SK-N-SH treated with all-trans-retinoic acid at 6 μM for 48 hours (cell line): ENCODE data around the gene TDO2.

Experiments used
- ATAC-seq: fragments of 200-7000 bp; cut with Tn5 transposase; 3 replicates; pipeline ENCODE4 v1.9.1; 2020; ENCODE audit warnings: mild to moderate bottlenecking, moderate library complexity
- ARNTL ChIP-seq: fragments of 450-650 bp; formaldehyde crosslinking; IDR thresholded peaks from 2 replicates; pipeline ENCODE4 v1.5.0; 2020; ENCODE audit warnings: low read depth, mild to moderate bottlenecking, moderate library complexity, borderline replicate concordance
- CREB5 ChIP-seq: fragments of 250-450 bp; sonication (Bioruptor Pico); IDR thresholded peaks from 2 replicates; pipeline ENCODE4 v1.5.1; 2020; ENCODE audit warnings: low read depth, mild to moderate bottlenecking, moderate library complexity
- CSDC2 ChIP-seq: fragments of 250-450 bp; sonication (Bioruptor Pico); IDR thresholded peaks from 2 replicates; pipeline ENCODE4 v1.5.0; 2020; ENCODE audit warnings: mild to moderate bottlenecking, moderate library complexity
- CSRNP3 ChIP-seq: fragments of 250-450 bp; sonication (Bioruptor Pico); IDR thresholded peaks from 2 replicates; pipeline ENCODE4 v1.5.1; 2021; ENCODE audit warnings: mild to moderate bottlenecking, moderate library complexity
- ESRRG ChIP-seq: fragments of 250-450 bp; sonication (Bioruptor Pico); IDR thresholded peaks from 2 replicates; pipeline ENCODE4 v1.6.1; 2021; ENCODE audit warnings: mild to moderate bottlenecking
- OSR1 ChIP-seq: fragments of 250-450 bp; sonication (Bioruptor Pico); IDR thresholded peaks from 2 replicates; pipeline ENCODE4 v1.8.0; 2022; ENCODE audit warnings: moderate library complexity, mild to moderate bottlenecking, inconsistent platforms
- PATZ1 ChIP-seq: fragments of 250-450 bp; sonication (Bioruptor Pico); IDR thresholded peaks from 2 replicates; pipeline ENCODE4 v1.8.0; 2020; ENCODE audit warnings: mild to moderate bottlenecking, moderate library complexity, borderline replicate concordance
- POU6F1 ChIP-seq: fragments of 250-450 bp; sonication (Bioruptor Pico); IDR thresholded peaks from 2 replicates; pipeline ENCODE4 v1.8.0; 2021; ENCODE audit warnings: low read depth, mild to moderate bottlenecking, moderate library complexity, borderline replicate concordance
- PPARA ChIP-seq: fragments of 250-450 bp; sonication (Bioruptor Pico); IDR thresholded peaks from 2 replicates; pipeline ENCODE4 v1.5.0; 2020; ENCODE audit warnings: mild to moderate bottlenecking, borderline replicate concordance
- RARB ChIP-seq: fragments of 250-450 bp; sonication (Bioruptor Pico); IDR thresholded peaks from 2 replicates; pipeline ENCODE4 v1.8.0; 2021; ENCODE audit warnings: mild to moderate bottlenecking, moderate library complexity
- SNAI2 ChIP-seq: fragments of 250-450 bp; sonication (Bioruptor Pico); IDR thresholded peaks from 2 replicates; pipeline ENCODE4 v1.5.0; 2020; ENCODE audit warnings: mild to moderate bottlenecking, moderate library complexity
- TCF4 ChIP-seq: fragments of 250-450 bp; sonication (Bioruptor Pico); IDR thresholded peaks from 2 replicates; pipeline ENCODE4 v1.8.0; 2021; ENCODE audit warnings: mild to moderate bottlenecking, moderate library complexity, borderline replicate concordance
- TOX ChIP-seq: fragments of 250-450 bp; sonication (Bioruptor Pico); IDR thresholded peaks from 2 replicates; pipeline ENCODE4 v1.8.0; 2021; ENCODE audit warnings: mild to moderate bottlenecking, moderate library complexity, borderline replicate concordance
- TSHZ2 ChIP-seq: fragments of 250-450 bp; sonication (Bioruptor Pico); IDR thresholded peaks from 2 replicates; pipeline ENCODE4 v1.5.0; 2020; ENCODE audit warnings: mild to moderate bottlenecking, moderate library complexity
- ZC3H10 ChIP-seq: fragments of 250-450 bp; sonication (Bioruptor Pico); IDR thresholded peaks from 2 replicates; pipeline ENCODE4 v1.5.1; 2021; ENCODE audit warnings: mild to moderate bottlenecking, moderate library complexity
- ZFP3 ChIP-seq: fragments of 250-450 bp; sonication (Bioruptor Pico); IDR thresholded peaks from 2 replicates; pipeline ENCODE4 v1.5.0; 2020; ENCODE audit warnings: mild to moderate bottlenecking, moderate library complexity
- ZFP30 ChIP-seq: fragments of 450-650 bp; formaldehyde crosslinking; IDR thresholded peaks from 2 replicates; pipeline ENCODE4 v1.5.0; 2022; ENCODE audit warnings: mild to moderate bottlenecking, moderate library complexity
- ZNF565 ChIP-seq: fragments of 450-650 bp; formaldehyde crosslinking; conservative IDR thresholded peaks from 2 replicates; pipeline ENCODE4 v1.5.0; 2020; ENCODE audit warnings: low read depth, mild to moderate bottlenecking, moderate library complexity
- ZNF70 ChIP-seq: fragments of 450-650 bp; formaldehyde crosslinking; IDR thresholded peaks from 2 replicates; pipeline ENCODE4 v1.5.0; 2020; ENCODE audit warnings: mild to moderate bottlenecking, moderate library complexity
- ZNF8 ChIP-seq: fragments of 450-650 bp; formaldehyde crosslinking; IDR thresholded peaks from 2 replicates; pipeline ENCODE4 v1.5.0; 2020; ENCODE audit warnings: mild to moderate bottlenecking, moderate library complexity

The TDO2 gene

GRCh38 chr4:155924637-155925036, 21.1 kb downstream of the TDO2 start:
- TF ChIP-seq RARB, result no peak
- no peak for TF ChIP-seq PPARA
- no peak for TF ChIP-seq ZFP30 (CRISPR knock-in tag)
- TF ChIP-seq TSHZ2 (CRISPR knock-in tag), result no peak
- no peak for TF ChIP-seq ARNTL
- TF ChIP-seq CSRNP3 (CRISPR knock-in tag), result no peak
- TF ChIP-seq TOX (CRISPR knock-in tag), result no peak
- no peak for TF ChIP-seq ESRRG (CRISPR knock-in tag)
- TF ChIP-seq ZFP3, result no peak
- no peak for TF ChIP-seq OSR1 (CRISPR knock-in tag)
- TF ChIP-seq CSDC2, result no peak
- no peak for ATAC-seq

- no peak for TF ChIP-seq OSR1 (CRISPR knock-in tag)
- TF ChIP-seq ZNF8 (CRISPR knock-in tag), result no peak
- no peak for TF ChIP-seq CSRNP3 (CRISPR knock-in tag)
- no peak for TF ChIP-seq ZNF70 (CRISPR knock-in tag)
- no peak for TF ChIP-seq ARNTL
- TF ChIP-seq ESRRG (CRISPR knock-in tag), result no peak
- TF ChIP-seq POU6F1 (CRISPR knock-in tag), result no peak
- no peak for TF ChIP-seq TCF4 (CRISPR knock-in tag)
- no peak for TF ChIP-seq RARB
- no peak for TF ChIP-seq PATZ1
- no peak for TF ChIP-seq ZC3H10
- no peak for TF ChIP-seq CSDC2
- TF ChIP-seq TOX (CRISPR knock-in tag), result no peak
- TF ChIP-seq PPARA, result no peak
- no peak for TF ChIP-seq ZFP30 (CRISPR knock-in tag)
- no peak for TF ChIP-seq TSHZ2 (CRISPR knock-in tag)
- no peak for TF ChIP-seq ZNF565 (CRISPR knock-in tag)
- TF ChIP-seq SNAI2 (CRISPR knock-in tag), result no peak
- no peak for TF ChIP-seq CREB5 (CRISPR knock-in tag)
These were observed 26.3 kb downstream of the TDO2 start for GRCh38 chr4:155929833-155930232.

More at GRCh38 chr4:155929833-155930232, 26.3 kb downstream of the TDO2 start:
- ATAC-seq, result no peak
